Mesendoderm (in vitro differentiated cells): ENCODE results near the gene GAS2. TPM values are rescaled to one million over a fixed set of nuclear protein-coding genes. Genes with fewer than 3 reads are reported as not detected.
A peak's percentile ranks its signal among the peaks of the same experiment; 100 is the strongest.

Experiments
- DNase-seq: peaks from one replicate; pipeline ENCODE4 v3.0.0; 2013
- H2AK5ac ChIP-seq: 2 replicates; pipeline ENCODE4 v1.6.1; 2013; ENCODE audit warnings: low read length, inconsistent platforms
- H2BK120ac ChIP-seq: 2 replicates; pipeline ENCODE4 v1.6.1; 2013; ENCODE audit warnings: low read depth, mild to moderate bottlenecking, low read length, moderate library complexity, mixed read lengths
- H2BK15ac ChIP-seq: replicated peaks from 2 replicates; pipeline ENCODE4 v1.6.1; 2013; ENCODE audit warnings: low read depth, mild to moderate bottlenecking, moderate library complexity
- H2BK5ac ChIP-seq: 2 replicates; pipeline ENCODE4 v1.6.1; 2013; ENCODE audit warnings: low read length, inconsistent platforms
- H3K18ac ChIP-seq: 2 replicates; pipeline ENCODE4 v1.6.1; 2013; ENCODE audit warnings: mild to moderate bottlenecking, low read length, mixed read lengths
- H3K23ac ChIP-seq: one replicate; pipeline ENCODE4 v1.6.1; 2013; ENCODE audit warnings: low read length
- H3K27ac ChIP-seq: 2 replicates; pipeline ENCODE4 v1.5.1; 2013; ENCODE audit warnings: low read depth, mild to moderate bottlenecking, inconsistent platforms, low read length, moderate library complexity
- H3K27me3 ChIP-seq: 2 replicates; pipeline ENCODE4 v1.6.1; 2013; ENCODE audit warnings: low read length, control low read depth, mild to moderate bottlenecking, inconsistent platforms; ENCODE audit not compliant: insufficient read depth, poor library complexity
- H3K36me3 ChIP-seq: 2 replicates; pipeline ENCODE4 v1.6.1; 2013; ENCODE audit warnings: low read length, inconsistent platforms; ENCODE audit not compliant: control insufficient read depth, insufficient read depth
- H3K4ac ChIP-seq: one replicate; pipeline ENCODE4 v1.6.1; 2013; ENCODE audit warnings: low read depth, mild to moderate bottlenecking, low read length, moderate library complexity
- H3K4me1 ChIP-seq: 2 replicates; pipeline ENCODE4 v1.6.1; 2013; ENCODE audit warnings: low read depth, low read length, inconsistent platforms; ENCODE audit not compliant: control insufficient read depth
- H3K4me2 ChIP-seq: 2 replicates; pipeline ENCODE4 v1.6.1; 2013; ENCODE audit warnings: low read length
- H3K4me3 ChIP-seq: 2 replicates; pipeline ENCODE4 v1.5.1; 2013; ENCODE audit warnings: mild to moderate bottlenecking, low read length
- H3K56ac ChIP-seq: one replicate; pipeline ENCODE4 v1.6.1; 2013; ENCODE audit warnings: low read length
- H3K79me1 ChIP-seq: 2 replicates; pipeline ENCODE4 v1.6.1; 2013; ENCODE audit warnings: low read length, inconsistent platforms
- H3K79me2 ChIP-seq: 2 replicates; pipeline ENCODE4 v1.6.1; 2013; ENCODE audit warnings: mild to moderate bottlenecking, low read length; ENCODE audit not compliant: control insufficient read depth, insufficient read depth
- H3K9ac ChIP-seq: 2 replicates; pipeline ENCODE4 v1.6.1; 2013; ENCODE audit warnings: low read length, inconsistent platforms
- H4K5ac ChIP-seq: one replicate; pipeline ENCODE4 v1.6.1; 2013; ENCODE audit warnings: low read length
- H4K8ac ChIP-seq: one replicate; pipeline ENCODE4 v1.6.1; 2013; ENCODE audit warnings: low read depth, mild to moderate bottlenecking, control low read depth, low read length, moderate library complexity
- WGBS: extraction: QIAGEN DNeasy Blood & Tissue Kit; methylation state at CpG from one replicate; pipeline ENCODE4 v1.1.7; 2013; ENCODE audit warnings: low lambda C conversion rate, missing lambda C conversion rate; ENCODE audit not compliant: insufficient coverage; ENCODE audit errors: extremely low coverage; 5-methylcytosine and 5-hydroxymethylcytosine counted together
- polyA plus RNA-seq, 2 experiments: library from polyadenylated mRNA; stranded (reverse); fragments of 200-250 nt; gene quantifications; one replicate each; pipeline ENCODE4 v1.2.3, GENCODE V29; 2013

GAS2 gene
- 2.1 TPM for polyA plus RNA-seq (2013, experiment 1 of 2)
- polyA plus RNA-seq (2013, experiment 2 of 2), result 2.3 TPM

- Histone ChIP-seq H3K4me2 (peak within 1 kb of the TSS; percentile 58), H3K79me1 (no peaks in the 10 kb centered on the region), H2BK15ac (no peak within 1 kb of the TSS), H3K23ac (no peak within 1 kb of the TSS), H3K79me2 (no peaks in the 10 kb centered on the region), H3K4ac (no peak within 1 kb of the TSS), H4K5ac (no peak within 1 kb of the TSS), H3K27ac (no peak within 1 kb of the TSS), H3K4me3 (peak within 1 kb of the TSS; percentile 26), H3K18ac (peak within 1 kb of the TSS; percentile 25), H3K4me1 (peaks cover 3% of the 10 kb centered on the region), H3K27me3 (peaks cover 4% of the 10 kb centered on the region), H4K8ac (no peak within 1 kb of the TSS), H2AK5ac (no peak within 1 kb of the TSS), H3K9ac (peak within 1 kb of the TSS; percentile 62), H2BK120ac (peak within 1 kb of the TSS; percentile 28), H3K36me3 (no peaks in the 10 kb centered on the region), H2BK5ac (no peak within 1 kb of the TSS), H3K56ac (peak within 1 kb of the TSS; percentile 69)
- WGBS, result no CpG with 5 or more reads among the region's 8 CpGs
- DNase-seq, result no peak
These were observed at the start of gene GAS2 for GRCh38 chr11:22666325-22666687. Gene GAS2 (plus strand): TSS chr11:22666611. CDS start chr11:22674870, 8,259 bp downstream.

DNA sequence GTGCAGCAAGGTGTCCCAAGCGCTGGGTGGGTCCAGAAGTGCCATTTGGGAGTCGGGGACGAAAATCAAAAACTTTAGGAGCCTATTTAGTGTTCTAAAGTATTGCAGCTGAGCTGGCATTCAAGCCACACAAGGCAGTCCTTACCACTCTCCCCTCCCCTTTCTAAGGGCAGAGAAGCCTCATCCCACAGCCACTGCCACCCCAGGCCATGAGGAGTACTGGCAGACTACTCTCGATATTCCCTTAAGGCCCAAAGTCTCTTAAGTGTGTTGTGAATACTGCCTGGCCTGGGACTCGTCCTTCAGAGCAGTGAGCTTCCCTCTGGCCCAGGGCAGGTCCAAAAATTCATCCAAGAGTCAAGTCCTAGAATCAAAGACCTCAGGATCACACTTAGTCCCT is 48.5 kb upstream of the GAS2 start:
- H3K4me3 ChIP-seq, result no peak overlapping the region
- no peak overlapping the region for H4K8ac ChIP-seq
- no peak overlapping the region for H3K56ac ChIP-seq
- no peak overlapping the region for H3K4me2 ChIP-seq
- no peak overlapping the region for H3K27ac ChIP-seq
- no peak overlapping the region for H4K5ac ChIP-seq
- no peak overlapping the region for H3K18ac ChIP-seq
- H3K4me1 ChIP-seq, result no peaks in the 10 kb centered on the region
- WGBS, result no CpG with 5 or more reads among the region's 5 CpGs
- DNase-seq, result peak; percentile 27
- no peak overlapping the region for H2AK5ac ChIP-seq
- H3K9ac ChIP-seq, result no peak overlapping the region
- no peak overlapping the region for H2BK15ac ChIP-seq
- no peaks in the 10 kb centered on the region for H3K36me3 ChIP-seq
- no peaks in the 10 kb centered on the region for H3K27me3 ChIP-seq
- no peak overlapping the region for H2BK5ac ChIP-seq
- H3K79me1 ChIP-seq, result no peaks in the 10 kb centered on the region
- no peak overlapping the region for H3K23ac ChIP-seq
- H3K4ac ChIP-seq, result no peak overlapping the region
- H2BK120ac ChIP-seq, result no peak overlapping the region
- no peaks in the 10 kb centered on the region for H3K79me2 ChIP-seq

DNA sequence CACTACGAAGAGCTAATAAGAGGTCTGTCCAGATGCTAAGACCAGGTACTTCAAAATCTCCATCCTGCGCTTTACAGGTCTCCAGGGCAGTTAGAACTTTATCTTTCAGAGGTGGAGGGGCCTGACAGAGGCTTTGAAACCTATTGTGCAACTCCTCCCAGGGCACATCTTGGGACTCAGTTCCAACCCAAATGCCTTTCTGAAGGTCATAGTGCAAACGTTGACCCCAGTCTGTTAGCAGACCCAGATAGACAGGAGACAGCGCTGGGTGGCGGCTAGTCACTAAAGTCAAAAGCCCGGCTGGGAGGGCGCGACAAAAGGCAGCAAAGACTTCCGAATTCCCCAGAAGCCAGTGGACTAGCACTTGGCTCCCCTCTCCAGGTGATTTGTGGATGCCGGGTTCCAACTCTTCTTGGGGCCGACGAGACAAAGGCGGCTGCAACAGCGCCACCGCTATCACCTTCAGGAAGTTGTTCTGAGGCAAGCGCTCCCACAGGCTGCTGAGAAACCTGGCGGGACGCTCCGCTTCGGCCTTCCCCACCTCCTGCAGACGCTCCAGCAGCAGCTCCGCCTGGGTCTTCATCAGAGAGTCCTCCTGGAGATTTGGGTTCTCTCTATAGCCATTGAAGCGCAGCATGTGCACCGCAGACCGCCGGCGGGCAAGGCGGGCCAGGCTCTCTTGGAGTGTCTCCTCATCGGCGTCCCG is 41.5 kb upstream of the GAS2 start:
- Histone ChIP-seq H3K4me2 (peak overlapping the region; percentile 47), H2AK5ac (no peak overlapping the region)

DNA sequence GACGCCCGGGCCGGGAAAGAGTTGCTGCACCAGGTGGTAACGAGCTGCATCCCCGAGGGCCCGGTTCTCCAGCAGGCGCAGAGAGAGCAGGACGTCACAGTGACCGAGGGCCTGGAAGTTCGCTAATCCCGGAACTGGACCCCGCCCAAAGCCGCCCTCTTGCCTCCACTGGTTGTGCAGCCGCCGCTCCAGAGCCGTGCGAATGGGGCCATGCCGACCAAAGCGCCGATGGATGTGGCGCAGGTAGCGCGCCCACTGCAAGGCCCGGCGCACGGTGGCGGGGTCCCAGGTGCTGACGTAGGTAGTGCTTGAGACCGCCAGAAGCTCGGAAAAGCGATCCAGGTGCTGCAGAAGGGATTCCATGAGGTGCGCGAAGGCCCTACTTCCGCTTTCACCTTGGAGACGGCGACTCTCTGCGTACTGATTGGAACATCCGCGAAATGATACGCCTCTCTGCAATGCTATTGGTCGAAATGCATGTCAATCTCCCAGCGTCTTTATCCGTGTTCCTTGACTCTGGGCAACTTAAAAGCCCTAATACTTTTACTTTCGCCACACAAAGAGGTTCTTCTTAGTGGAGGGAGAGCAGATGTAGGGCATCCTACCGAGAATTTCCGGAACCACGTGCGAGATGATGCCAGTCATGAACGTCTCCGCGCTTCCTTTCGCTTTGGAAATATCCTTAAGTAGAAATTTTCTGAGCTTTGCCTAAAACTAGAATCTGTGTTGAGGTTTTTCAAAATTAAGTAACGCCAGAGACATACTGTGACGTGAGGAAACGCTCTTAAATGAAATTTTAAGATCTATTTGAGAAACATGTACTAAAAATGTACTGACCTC is 40.7 kb upstream of the GAS2 start, which contains the start of gene FANCF:
Gene FANCF, minus strand, starts transcription at position 376 of the 840 bp plus-strand sequence. Its CDS starts 13 bp downstream, at position 363.
- WGBS, result no CpG with 5 or more reads among the region's 55 CpGs
- DNase-seq, result peak; percentile 100
- Histone ChIP-seq H2AK5ac (no peak within 1 kb of the TSS), H3K56ac (peak within 1 kb of the TSS; percentile 94), H2BK120ac (no peak within 1 kb of the TSS), H3K23ac (no peak within 1 kb of the TSS), H3K4me2 (peak within 1 kb of the TSS; percentile 59), H3K4me1 (no peaks in the 10 kb centered on the region), H3K27ac (peak within 1 kb of the TSS; percentile 86), H3K4ac (peak within 1 kb of the TSS; percentile 57), H3K9ac (peak within 1 kb of the TSS; percentile 83), H3K18ac (peak within 1 kb of the TSS; percentile 79), H4K8ac (peak within 1 kb of the TSS; percentile 7), H3K79me1 (no peaks in the 10 kb centered on the region), H2BK15ac (no peak within 1 kb of the TSS), H2BK5ac (no peak within 1 kb of the TSS), H3K36me3 (no peaks in the 10 kb centered on the region), H4K5ac (peak within 1 kb of the TSS; percentile 50), H3K27me3 (no peaks in the 10 kb centered on the region), H3K79me2 (peaks cover 4% of the 10 kb centered on the region), H3K4me3 (peak within 1 kb of the TSS; percentile 71)

More for the DNA sequence above, 41.5 kb upstream of the GAS2 start:
- H3K18ac ChIP-seq, result peak overlapping the region; percentile 79
- no peak overlapping the region for H3K23ac ChIP-seq
- peak overlapping the region; percentile 7 for H4K8ac ChIP-seq
- H3K27me3 ChIP-seq, result no peaks in the 10 kb centered on the region
- H3K4me1 ChIP-seq, result no peaks in the 10 kb centered on the region
- peak overlapping the region; percentile 57 for H3K4ac ChIP-seq
- no peaks in the 10 kb centered on the region for H3K36me3 ChIP-seq
- peak overlapping the region; percentile 50 for H4K5ac ChIP-seq
- H3K79me1 ChIP-seq, result no peaks in the 10 kb centered on the region
- peak overlapping the region; percentile 71 for H3K4me3 ChIP-seq
- H3K79me2 ChIP-seq, result peaks cover 4% of the 10 kb centered on the region
- peak overlapping the region; percentile 83 for H3K9ac ChIP-seq
- H3K27ac ChIP-seq, result peak overlapping the region; percentile 86
- no peak overlapping the region for H2BK120ac ChIP-seq
- peak overlapping the region; percentile 94 for H3K56ac ChIP-seq
- no peak overlapping the region for H2BK5ac ChIP-seq
- DNase-seq, result peak; percentile 95
- H2BK15ac ChIP-seq, result no peak overlapping the region
- no CpG with 5 or more reads among the region's 31 CpGs for WGBS

DNA sequence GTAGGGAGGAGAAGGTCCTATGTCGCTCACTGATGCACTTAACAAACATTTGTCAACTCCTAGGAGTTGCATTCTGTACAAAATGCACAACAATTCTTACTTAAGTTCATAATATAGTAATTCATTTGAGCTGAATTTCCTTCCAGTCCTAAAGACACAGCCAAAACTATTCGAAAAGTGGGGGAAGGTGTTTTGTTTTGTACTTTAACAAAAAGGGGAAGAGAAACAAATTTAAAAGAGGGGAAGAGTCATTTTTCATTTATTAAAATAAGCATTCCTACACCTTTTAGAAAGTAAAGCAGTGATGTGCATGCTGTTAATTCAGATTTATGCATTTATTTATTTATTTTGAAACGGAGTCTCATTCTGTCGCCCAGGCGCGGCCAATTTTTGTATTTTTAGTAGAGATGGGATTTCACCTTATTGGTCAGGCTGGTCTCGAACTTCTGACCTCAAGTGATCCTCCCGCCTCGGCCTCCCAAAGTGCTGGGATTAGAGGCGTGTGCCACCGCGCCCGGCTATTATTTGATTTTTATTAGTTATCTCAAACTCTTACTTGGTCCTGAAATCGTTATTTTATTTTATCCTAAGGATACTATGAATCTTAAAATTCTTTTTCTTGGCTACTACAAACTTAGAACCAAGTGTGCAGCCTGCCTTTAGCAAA is 39.7 kb upstream of the GAS2 start:
- Histone ChIP-seq H3K23ac (no peak overlapping the region), H3K36me3 (no peaks in the 10 kb centered on the region), H2BK120ac (no peak overlapping the region), H3K4me1 (no peaks in the 10 kb centered on the region), H3K4me3 (no peak overlapping the region), H3K79me1 (no peaks in the 10 kb centered on the region), H3K4me2 (no peak overlapping the region), H4K5ac (no peak overlapping the region), H3K9ac (no peak overlapping the region), H3K79me2 (peaks cover 4% of the 10 kb centered on the region), H3K56ac (no peak overlapping the region), H3K27me3 (no peaks in the 10 kb centered on the region), H3K27ac (no peak overlapping the region), H3K4ac (no peak overlapping the region), H4K8ac (peak overlapping the region; percentile 13), H3K18ac (no peak overlapping the region), H2AK5ac (no peak overlapping the region), H2BK5ac (no peak overlapping the region), H2BK15ac (no peak overlapping the region)
- DNase-seq, result no peak
- WGBS, result no CpG with 5 or more reads among the region's 14 CpGs
